Stomach smooth muscle (tissue), 2 donors: ENCODE data around the gene NR4A3.

ENCODE experiments used
- H3K27ac ChIP-seq: one replicate; pipeline ENCODE4 v1.7.0; 2013; ENCODE audit warnings: mild to moderate bottlenecking, low read length, inconsistent platforms
- H3K27me3 ChIP-seq, 2 donors: one replicate each; pipeline ENCODE4 v1.7.0; 2013; ENCODE audit warnings: low read length in 2 of 2; ENCODE audit not compliant: insufficient read depth in 2 of 2, control insufficient read depth in 1 of 2
- H3K36me3 ChIP-seq, 2 donors: one replicate each; pipeline ENCODE4 v1.7.0; 2013; ENCODE audit warnings: low read length in 2 of 2; ENCODE audit not compliant: control insufficient read depth in 2 of 2, insufficient read depth in 2 of 2
- H3K4me1 ChIP-seq: one replicate; pipeline ENCODE4 v1.7.0; 2013; ENCODE audit warnings: low read length; ENCODE audit not compliant: control insufficient read depth, insufficient read depth
- H3K4me3 ChIP-seq, 2 donors: one replicate each; pipeline ENCODE4 v1.7.0; 2013; ENCODE audit warnings: low read length in 2 of 2
- H3K9ac ChIP-seq, 2 donors: one replicate each; pipeline ENCODE4 v1.7.0; 2013; ENCODE audit warnings: low read length in 2 of 2, mild to moderate bottlenecking in 1 of 2
- H3K9me3 ChIP-seq, 2 donors: one replicate each; pipeline ENCODE4 v1.7.0; 2013; ENCODE audit warnings: low read length in 2 of 2; ENCODE audit not compliant: control insufficient read depth in 2 of 2
- donor health status: healthy.
- donor health status: Pancreatic carcinoma.

The NR4A3 gene

DNA sequence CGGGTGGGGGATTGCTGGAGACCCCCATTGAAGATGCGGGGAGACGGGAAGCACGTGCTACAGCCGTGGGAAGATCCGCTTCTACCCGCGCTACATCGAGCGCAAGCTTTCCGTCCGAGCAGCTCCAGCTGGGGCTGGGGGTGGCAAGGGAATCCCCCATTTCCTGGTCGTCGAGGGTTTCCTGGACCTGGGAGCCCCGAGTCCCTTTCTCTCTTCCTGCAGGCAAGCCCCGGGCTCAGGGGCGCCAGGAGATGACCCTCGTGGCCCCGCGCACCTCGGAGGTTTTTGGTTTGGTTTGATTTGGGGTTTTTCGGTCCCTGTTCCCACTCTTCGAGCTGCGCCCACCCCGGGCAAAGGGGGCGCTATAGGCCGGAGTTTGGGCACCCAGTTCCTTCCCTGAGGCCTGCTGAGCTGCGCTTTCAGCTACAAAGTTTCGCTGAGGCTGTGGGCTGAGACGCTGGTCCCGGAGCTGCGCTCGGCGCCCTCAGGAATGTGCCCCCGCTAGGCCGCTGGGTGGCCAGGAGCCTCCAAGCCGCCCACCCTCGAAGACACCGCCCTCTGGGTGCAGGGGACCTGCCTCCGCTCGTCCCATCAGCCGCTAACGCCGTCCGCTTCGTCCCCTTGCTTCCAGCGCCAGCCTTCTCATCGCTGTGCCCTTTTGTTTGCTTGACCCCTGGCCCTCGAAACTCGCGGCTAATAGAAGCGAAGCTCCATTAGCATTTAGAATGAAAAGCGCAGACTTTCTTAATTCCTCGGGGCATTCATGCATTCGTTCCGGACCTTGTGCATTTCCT is 2.9 kb downstream of the NR4A3 start:
- Histone ChIP-seq H3K27ac (no peak overlapping the region), H3K9ac (peak overlapping the region; percentile 36 to 87), H3K9me3 (no peaks in the 10 kb centered on the region), H3K27me3 (peaks cover 5 to 19% of the 10 kb centered on the region in 2 donors), H3K4me3 (peak overlapping the region; percentile 85 to 92), H3K4me1 (peaks cover 31% of the 10 kb centered on the region), H3K36me3 (peaks cover 7% of the 10 kb centered on the region in 2 donors)

DNA sequence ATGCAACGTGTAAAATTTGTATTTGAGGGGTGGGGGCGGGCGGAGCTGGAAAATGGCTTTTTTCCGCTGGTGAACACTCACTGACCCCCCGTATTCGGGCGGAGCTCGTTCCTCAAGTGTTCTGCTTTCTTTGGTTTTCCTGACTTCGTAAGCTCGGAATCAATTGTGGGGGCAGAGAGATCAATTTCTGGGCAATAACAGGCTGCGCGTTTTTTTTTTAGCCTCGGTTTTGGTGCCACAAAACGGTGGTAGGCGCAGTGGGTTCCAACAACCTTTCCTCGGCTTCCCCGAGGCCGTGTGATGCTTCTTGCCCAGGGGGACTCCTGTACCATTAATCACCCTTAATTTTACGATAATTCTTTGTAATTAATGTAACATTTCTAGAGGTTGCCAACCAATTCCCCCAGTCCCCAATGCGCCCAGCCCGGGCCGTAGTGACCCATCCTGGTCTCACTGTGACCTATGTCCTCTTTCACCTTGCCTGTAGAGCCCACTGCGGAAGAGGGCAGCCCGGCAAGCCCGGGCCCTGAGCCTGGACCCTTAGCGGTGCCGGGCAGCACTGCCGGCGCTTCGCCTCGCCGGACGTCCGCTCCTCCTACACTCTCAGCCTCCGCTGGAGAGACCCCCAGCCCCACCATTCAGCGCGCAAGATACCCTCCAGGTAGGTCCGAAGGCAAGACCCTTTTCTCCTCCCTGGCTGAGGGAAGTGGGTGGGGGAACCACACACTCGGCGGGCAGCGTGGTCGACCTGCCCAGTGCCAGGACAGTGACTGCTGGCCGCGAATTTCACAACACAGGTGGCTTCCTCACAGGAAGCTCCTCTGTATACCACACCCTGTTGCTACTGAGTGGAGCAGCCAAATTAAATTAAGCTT is 3.7 kb downstream of the NR4A3 start:
- peaks cover 5 to 19% of the 10 kb centered on the region in 2 donors for H3K27me3 ChIP-seq

GRCh38 chr9:99826579-99826978 is 4.9 kb downstream of the NR4A3 start:
- peaks cover 5 to 19% of the 10 kb centered on the region in 2 donors for H3K27me3 ChIP-seq
- H3K27ac ChIP-seq, result no peak overlapping the region
- H3K9ac ChIP-seq, result no peak overlapping the region
- peaks cover 25% of the 10 kb centered on the region for H3K4me1 ChIP-seq
- peaks cover 11 to 12% of the 10 kb centered on the region in 2 donors for H3K36me3 ChIP-seq
- H3K4me3 ChIP-seq, result no peak overlapping the region
- no peaks in the 10 kb centered on the region for H3K9me3 ChIP-seq

More for the DNA sequence above, 3.7 kb downstream of the NR4A3 start:
- Histone ChIP-seq H3K36me3 (peaks cover 11 to 12% of the 10 kb centered on the region in 2 donors), H3K9me3 (no peaks in the 10 kb centered on the region), H3K9ac (no peak overlapping the region), H3K4me3 (peak overlapping the region; percentile 85 to 92), H3K4me1 (peaks cover 29% of the 10 kb centered on the region), H3K27ac (no peak overlapping the region)

DNA sequence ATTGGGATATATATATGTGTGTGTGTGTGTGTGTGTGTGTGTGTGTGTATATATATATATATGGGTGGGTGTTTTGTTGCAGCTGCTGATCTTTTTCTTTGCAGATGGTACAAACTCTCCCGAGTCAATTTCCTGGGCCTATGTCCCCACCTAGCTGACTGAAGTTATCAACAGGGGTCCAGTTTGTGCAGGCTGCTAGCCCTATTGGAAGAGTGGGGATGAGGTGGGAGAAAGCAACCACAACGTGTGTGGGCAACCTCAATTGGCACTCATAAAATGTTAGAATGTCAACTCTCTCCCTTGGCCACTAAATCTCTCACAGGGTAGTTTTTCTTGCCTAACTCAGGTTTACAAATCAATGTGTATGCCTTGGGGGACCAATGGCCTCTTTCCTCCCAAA is 5.6 kb downstream of the NR4A3 start:
- Histone ChIP-seq H3K4me1 (peaks cover 22% of the 10 kb centered on the region), H3K36me3 (peaks cover 11 to 12% of the 10 kb centered on the region in 2 donors), H3K27me3 (peaks cover 5 to 19% of the 10 kb centered on the region in 2 donors), H3K9me3 (no peaks in the 10 kb centered on the region), H3K4me3 (no peak overlapping the region), H3K9ac (no peak overlapping the region), H3K27ac (no peak overlapping the region)

- no peak overlapping the region for H3K27ac ChIP-seq
- H3K36me3 ChIP-seq, result peaks cover 11 to 13% of the 10 kb centered on the region in 2 donors
- peaks cover 15% of the 10 kb centered on the region for H3K4me1 ChIP-seq
- H3K9me3 ChIP-seq, result no peaks in the 10 kb centered on the region
- H3K27me3 ChIP-seq, result peaks cover 5 to 19% of the 10 kb centered on the region in 2 donors
- H3K9ac ChIP-seq, result no peak overlapping the region
- no peak overlapping the region for H3K4me3 ChIP-seq
These were observed 6.3 kb downstream of the NR4A3 start for GRCh38 chr9:99828054-99828416.

- peaks cover 14% of the 10 kb centered on the region for H3K4me1 ChIP-seq
- H3K27me3 ChIP-seq, result peaks cover 5 to 19% of the 10 kb centered on the region in 2 donors
- H3K27ac ChIP-seq, result no peak overlapping the region
- H3K36me3 ChIP-seq, result peaks cover 13 to 17% of the 10 kb centered on the region in 2 donors
- H3K4me3 ChIP-seq, result no peak overlapping the region
- no peak overlapping the region for H3K9ac ChIP-seq
- no peaks in the 10 kb centered on the region for H3K9me3 ChIP-seq
These were observed 6.9 kb downstream of the NR4A3 start for GRCh38 chr9:99828417-99829176.

- no peaks in the 10 kb centered on the region for H3K4me1 ChIP-seq
- H3K27ac ChIP-seq, result no peak overlapping the region
- peaks cover 16 to 32% of the 10 kb centered on the region in 2 donors for H3K36me3 ChIP-seq
- no peak overlapping the region for H3K9ac ChIP-seq
- no peak overlapping the region for H3K4me3 ChIP-seq
- no peaks in the 10 kb centered on the region for H3K9me3 ChIP-seq
- peaks cover 0 to 3% of the 10 kb centered on the region in 2 donors for H3K27me3 ChIP-seq
These were observed 10.3 kb downstream of the NR4A3 start for GRCh38 chr9:99831857-99832557.

- peaks cover 14 to 32% of the 10 kb centered on the region in 2 donors for H3K36me3 ChIP-seq
- H3K27me3 ChIP-seq, result peaks cover 0 to 3% of the 10 kb centered on the region in 2 donors
- H3K27ac ChIP-seq, result no peak overlapping the region
- H3K9me3 ChIP-seq, result no peaks in the 10 kb centered on the region
- no peaks in the 10 kb centered on the region for H3K4me1 ChIP-seq
- no peak overlapping the region for H3K4me3 ChIP-seq
- no peak overlapping the region for H3K9ac ChIP-seq
These were observed 10.8 kb downstream of the NR4A3 start for GRCh38 chr9:99832558-99832864.

- H3K9me3 ChIP-seq, result no peaks in the 10 kb centered on the region
- H3K27ac ChIP-seq, result no peak overlapping the region
- H3K27me3 ChIP-seq, result no peaks in the 10 kb centered on the region
- no peak overlapping the region for H3K4me3 ChIP-seq
- H3K4me1 ChIP-seq, result no peaks in the 10 kb centered on the region
- peaks cover 11 to 30% of the 10 kb centered on the region in 2 donors for H3K36me3 ChIP-seq
- no peak overlapping the region for H3K9ac ChIP-seq
These were observed 12.1 kb downstream of the NR4A3 start for GRCh38 chr9:99833735-99834134.

GRCh38 chr9:99834474-99834873 is 12.8 kb downstream of the NR4A3 start:
- H3K4me1 ChIP-seq, result no peaks in the 10 kb centered on the region
- peaks cover 9 to 30% of the 10 kb centered on the region in 2 donors for H3K36me3 ChIP-seq
- no peak overlapping the region for H3K4me3 ChIP-seq
- H3K9me3 ChIP-seq, result no peaks in the 10 kb centered on the region
- H3K27ac ChIP-seq, result no peak overlapping the region
- no peak overlapping the region for H3K9ac ChIP-seq
- H3K27me3 ChIP-seq, result no peaks in the 10 kb centered on the region
